Activated CD8-positive, alpha-beta memory T cell treated with anti-CD3 and anti-CD28 coated beads, Interleukin-2, amount 50 U/mL, for 1 hour (primary cell): ENCODE measurements around the gene CBX7.

Experiments
- DNase-seq: peaks from one replicate; pipeline ENCODE4 v3.0.0-alpha.2; 2020; ENCODE audit errors: extremely low read depth

The CBX7 gene

GRCh38 chr22:39152511-39153219 is at the start of gene CBX7:
CBX7 (minus strand) TSS chr22:39152680; CDS start chr22:39152444, 236 bp downstream.
- DNase-seq, result peak; percentile 69

- DNase-seq, result no peak
Measured at GRCh38 chr22:39197578-39197977, 45.1 kb upstream of the CBX7 start.

- no peak for DNase-seq
Measured at GRCh38 chr22:39194098-39194497, 41.6 kb upstream of the CBX7 start.

GRCh38 chr22:39188809-39189208 is 36.3 kb upstream of the CBX7 start:
- no peak for DNase-seq

GRCh38 chr22:39185601-39186012 is 33.1 kb upstream of the CBX7 start:
- DNase-seq, result no peak

- DNase-seq, result no peak
Measured at GRCh38 chr22:39184586-39185577, 32.4 kb upstream of the CBX7 start.

GRCh38 chr22:39183991-39184585 is 31.6 kb upstream of the CBX7 start:
- DNase-seq, result no peak

- DNase-seq, result no peak
Measured at GRCh38 chr22:39182478-39183030, 30.1 kb upstream of the CBX7 start.

- DNase-seq, result no peak
Measured at GRCh38 chr22:39181778-39182177, 29.3 kb upstream of the CBX7 start.

- DNase-seq, result no peak
Measured at GRCh38 chr22:39181356-39181755, 28.9 kb upstream of the CBX7 start.

- DNase-seq, result no peak
Measured at GRCh38 chr22:39179841-39180335, 27.4 kb upstream of the CBX7 start.

- no peak for DNase-seq
Measured at GRCh38 chr22:39179401-39179827, 26.9 kb upstream of the CBX7 start.

- no peak for DNase-seq
Measured at GRCh38 chr22:39178206-39179111, 26.0 kb upstream of the CBX7 start.

GRCh38 chr22:39177791-39178190 is 25.3 kb upstream of the CBX7 start:
- DNase-seq, result no peak

- DNase-seq, result no peak
Measured at GRCh38 chr22:39177456-39177775, 24.9 kb upstream of the CBX7 start.

GRCh38 chr22:39176714-39177455 is 24.4 kb upstream of the CBX7 start:
- no peak for DNase-seq

GRCh38 chr22:39176143-39176713 is 23.7 kb upstream of the CBX7 start:
- DNase-seq, result no peak

- DNase-seq, result no peak
Measured at GRCh38 chr22:39175353-39176142, 23.1 kb upstream of the CBX7 start.
